Ovary (tissue), 9 donors: ENCODE results near the gene CACNG6. TPM values are rescaled to one million over a fixed set of nuclear protein-coding genes. Genes with fewer than 3 reads are reported as not detected.
"Not testable (repeated sequence)": the region's sequence is repeated elsewhere in the genome, so short reads cannot be mapped to it uniquely, and the experiment has no call there.

Experiments used
- DNase-seq, 5 donors: peaks; one replicate each; pipeline ENCODE4 v3.0.0-alpha.2; 2019 to 2020
- H3K27ac ChIP-seq, 2 donors: fragments of 200-600 bp; one replicate each; pipeline versions ENCODE4 v1.5.1 to v1.8.0; 2019 to 2022
- H3K27me3 ChIP-seq: fragments of 200-600 bp; one replicate; pipeline ENCODE4 v1.8.0; 2022
- H3K36me3 ChIP-seq: fragments of 200-600 bp; sonication (generic); one replicate; pipeline ENCODE4 v1.5.1; 2019
- H3K4me1 ChIP-seq: one replicate; pipeline ENCODE4 v1.8.1; 2013; ENCODE audit warnings: mild to moderate bottlenecking, moderate library complexity; ENCODE audit not compliant: insufficient read depth
- H3K4me3 ChIP-seq: fragments of 200-600 bp; sonication (generic); one replicate; pipeline ENCODE4 v1.5.1; 2017
- H3K9me3 ChIP-seq, 2 donors: fragments of 200-600 bp in 1 of 2; sonication (generic) in 1 of 2; one replicate each; pipeline versions ENCODE4 v1.5.1 to v1.8.1; 2013 to 2019; ENCODE audit warnings: mild to moderate bottlenecking in 1 of 2, moderate library complexity in 1 of 2
- EP300 ChIP-seq: sonication (generic); formaldehyde crosslinking; IDR thresholded peaks from one replicate; pipeline ENCODE4 v1.6.1; 2017; ENCODE audit warnings: antibody characterized with exemption
- POLR2A ChIP-seq: fragments of 450-650 bp; IDR thresholded peaks from one replicate; pipeline ENCODE4 v1.6.1; 2017; ENCODE audit warnings: antibody characterized with exemption, mild to moderate bottlenecking, moderate library complexity
- WGBS, 3 donors: extraction: QIAGEN DNeasy Blood & Tissue Kit in 1 of 3; methylation state at CpG; one replicate each; pipeline versions ENCODE4 v1.1.5 to v1.1.7; 2013 to 2017; 5-methylcytosine and 5-hydroxymethylcytosine counted together
- intact Hi-C, 4 donors: fragments of 100-400 bp; cut with DNase I; formaldehyde crosslinking; loops; one replicate each; pipeline versions ENCODE4 v1.11.0 to v1.15.1; 2022 to 2023
- polyA plus RNA-seq, 2 donors: library from polyadenylated mRNA; stranded (reverse); fragments of 200-250 nt in 1 of 2; fragments of 350-450 nt in 1 of 2; fragmentation: Illumina TruSeq in 1 of 2; extraction: RNeasy Lipid Tissue Mini Kit (QIAGEN cat#74804) in 1 of 2; gene quantifications; one replicate each; pipeline ENCODE4 v1.2.3, GENCODE V29; 2013 to 2014
- total RNA-seq, 7 donors: library from RNA; depleted of rRNA in 2 of 7; stranded (reverse); fragments of >200 nt in 2 of 7; fragmentation: NEBNext Ultra II Directional in 3 of 7; extraction: Animal tissue kit (Norgen Biotek cat#: 25700) in 3 of 7; gene quantifications; one replicate each; pipeline versions ENCODE4 v1.1.0 to v1.2.4, GENCODE V29; 2016 to 2023
- TF ChIP-seq, protein P1 (sequence below), 3 donors: fragments of 450-650 bp in 2 of 3; fragments of 200-600 bp in 1 of 3; IDR thresholded peaks; one replicate each; pipeline versions ENCODE4 v1.5.1 to v1.8.0; 2016 to 2022; ENCODE audit warnings: antibody characterized with exemption in 3 of 3, mild to moderate bottlenecking in 1 of 3
- donor health status: DM: no; HTN: no; CAD: no; lungs with moderate emphysema.
- donor health status: DM: no; HTN: no; CAD: no.
- donor health status: Bipolar disorder and iron deficiency.
- donor health status: DM: yes; HTN: yes; CAD: no.
- donor health status: DM: no; HTN: no; CAD: no.
- donor health status: DM: yes; HTN: yes; CAD: no.

CACNG6 gene
- total and polyA plus RNA-seq, 9 donors = 0.15 to 3.2 TPM; not detected in 7

DNA sequence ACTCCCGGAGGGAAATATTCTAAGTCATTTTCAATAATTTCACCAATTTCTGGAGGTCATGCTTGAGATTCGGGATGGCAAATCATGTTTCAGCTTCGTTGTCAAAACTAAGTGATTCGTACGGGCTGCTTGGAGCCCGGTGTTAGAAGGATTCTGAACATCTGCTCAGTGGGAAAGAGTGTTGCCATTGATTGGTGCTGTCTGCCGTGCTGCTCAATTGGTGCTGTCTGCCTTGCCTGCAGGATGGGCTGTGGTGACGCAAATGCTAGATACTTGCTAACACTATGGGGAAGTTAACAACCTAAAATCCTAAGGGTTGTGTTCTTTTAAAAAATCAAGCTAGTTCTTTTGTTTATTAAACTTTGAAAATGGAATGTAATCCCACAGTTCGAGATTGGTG lies 46.0 kb upstream of the CACNG6 start:
- TF ChIP-seq, protein P1, sequence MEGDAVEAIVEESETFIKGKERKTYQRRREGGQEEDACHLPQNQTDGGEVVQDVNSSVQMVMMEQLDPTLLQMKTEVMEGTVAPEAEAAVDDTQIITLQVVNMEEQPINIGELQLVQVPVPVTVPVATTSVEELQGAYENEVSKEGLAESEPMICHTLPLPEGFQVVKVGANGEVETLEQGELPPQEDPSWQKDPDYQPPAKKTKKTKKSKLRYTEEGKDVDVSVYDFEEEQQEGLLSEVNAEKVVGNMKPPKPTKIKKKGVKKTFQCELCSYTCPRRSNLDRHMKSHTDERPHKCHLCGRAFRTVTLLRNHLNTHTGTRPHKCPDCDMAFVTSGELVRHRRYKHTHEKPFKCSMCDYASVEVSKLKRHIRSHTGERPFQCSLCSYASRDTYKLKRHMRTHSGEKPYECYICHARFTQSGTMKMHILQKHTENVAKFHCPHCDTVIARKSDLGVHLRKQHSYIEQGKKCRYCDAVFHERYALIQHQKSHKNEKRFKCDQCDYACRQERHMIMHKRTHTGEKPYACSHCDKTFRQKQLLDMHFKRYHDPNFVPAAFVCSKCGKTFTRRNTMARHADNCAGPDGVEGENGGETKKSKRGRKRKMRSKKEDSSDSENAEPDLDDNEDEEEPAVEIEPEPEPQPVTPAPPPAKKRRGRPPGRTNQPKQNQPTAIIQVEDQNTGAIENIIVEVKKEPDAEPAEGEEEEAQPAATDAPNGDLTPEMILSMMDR (IDR thresholded peaks at IDR 0.05) = no peak
- TF ChIP-seq POLR2A (no peak), EP300 (no peak)
- Histone ChIP-seq H3K27me3 (no peaks in the 10 kb centered on the region), H3K36me3 (no peaks in the 10 kb centered on the region), H3K4me3 (no peak overlapping the region), H3K27ac (no peak overlapping the region), H3K4me1 (no peaks in the 10 kb centered on the region), H3K9me3 (peaks cover 0 to 8% of the 10 kb centered on the region in 2 donors)
- intact Hi-C loops = no loop called here
- DNase-seq = no peak
- 25 to 33% (median 26%) methylated on average over 9 of the region's 9 CpGs for WGBS, 3 donors

DNA sequence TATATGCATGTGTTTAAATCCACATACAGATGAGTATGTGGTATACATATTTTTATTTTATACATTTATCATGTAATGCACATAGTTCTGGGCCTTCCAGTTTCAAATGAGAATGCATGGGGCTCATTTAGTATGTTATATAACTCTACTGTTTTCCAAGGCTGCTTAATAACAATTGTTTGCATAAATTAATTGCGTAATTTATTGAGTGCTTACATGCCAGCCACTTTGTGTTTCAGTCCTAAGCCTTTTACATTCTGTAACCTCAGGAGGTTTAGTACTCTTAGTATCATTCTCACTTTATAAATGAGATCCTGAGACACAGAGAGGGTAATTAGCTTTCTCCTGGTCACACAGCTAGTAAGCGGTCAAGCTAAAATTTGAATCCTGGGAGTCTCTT lies 45.4 kb upstream of the CACNG6 start:
- H3K36me3 ChIP-seq = no peaks in the 10 kb centered on the region
- no peak overlapping the region for H3K27ac ChIP-seq
- DNase-seq = no peak
- H3K27me3 ChIP-seq = no peaks in the 10 kb centered on the region
- WGBS, 3 donors = 92 to 98% (median 96%) methylated on average over 2 of the region's 2 CpGs
- H3K4me1 ChIP-seq = no peaks in the 10 kb centered on the region
- no peak for TF ChIP-seq EP300
- TF ChIP-seq POLR2A = no peak
- TF ChIP-seq, protein P1 (IDR thresholded peaks at IDR 0.05) = no peak
- intact Hi-C loops = no loop called here
- peaks cover 0 to 8% of the 10 kb centered on the region in 2 donors for H3K9me3 ChIP-seq
- H3K4me3 ChIP-seq = no peak overlapping the region

GRCh38 chr19:53947624-53948023 lies 43.8 kb upstream of the CACNG6 start:
- Histone ChIP-seq H3K4me1 (no peaks in the 10 kb centered on the region), H3K9me3 (peaks cover 0 to 1% of the 10 kb centered on the region in 2 donors), H3K36me3 (no peaks in the 10 kb centered on the region), H3K27me3 (no peaks in the 10 kb centered on the region), H3K4me3 (no peak overlapping the region), H3K27ac (no peak overlapping the region)
- WGBS, 3 donors = 55 to 65% (median 60%) methylated on average over 5 of the region's 5 CpGs
- no peak for DNase-seq
- intact Hi-C loops = no loop called here
- no peak for TF ChIP-seq EP300
- TF ChIP-seq POLR2A = no peak
- TF ChIP-seq, protein P1 (IDR thresholded peaks at IDR 0.05) = no peak

DNA sequence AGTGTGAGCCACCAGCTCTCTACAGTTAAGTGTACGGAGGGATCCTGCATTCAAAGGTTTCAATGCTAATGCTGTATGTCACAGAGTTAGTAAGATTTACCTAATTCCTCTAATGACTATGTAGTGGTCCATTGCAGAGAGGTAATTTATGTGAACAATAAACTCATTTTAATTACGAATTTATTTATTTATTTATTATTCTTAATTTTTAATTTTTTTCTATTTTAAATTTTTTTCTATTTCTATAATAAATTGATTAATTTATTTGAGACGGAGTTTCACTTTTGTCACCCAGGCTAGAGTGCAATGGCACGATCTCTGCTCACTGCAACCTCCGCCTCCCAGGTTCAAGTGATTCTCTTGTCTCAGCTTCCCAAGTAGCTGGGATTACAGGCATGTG lies 42.8 kb upstream of the CACNG6 start:
- H3K4me3 ChIP-seq, H3K36me3 ChIP-seq, H3K4me1 ChIP-seq, DNase-seq, intact Hi-C loops, H3K27me3 ChIP-seq, H3K27ac ChIP-seq, H3K9me3 ChIP-seq: not testable (repeated sequence)
- WGBS, 3 donors = 72 to 87% (median 85%) methylated on average over 5 of the region's 5 CpGs

- TF ChIP-seq EP300 (no peak), POLR2A (no peak)
- TF ChIP-seq, protein P1 (IDR thresholded peaks at IDR 0.05) = no peak
- no peaks in the 10 kb centered on the region for H3K9me3 ChIP-seq
- H3K4me3 ChIP-seq = no peak overlapping the region
- no peaks in the 10 kb centered on the region for H3K36me3 ChIP-seq
- H3K4me1 ChIP-seq = no peaks in the 10 kb centered on the region
- 54 to 65% (median 56%) methylated on average over 11 of the region's 11 CpGs for WGBS, 3 donors
- no peak for DNase-seq
- H3K27me3 ChIP-seq = no peaks in the 10 kb centered on the region
- intact Hi-C loops = no loop called here
- H3K27ac ChIP-seq = no peak overlapping the region
Observed at GRCh38 chr19:53951436-53951835, 40.0 kb upstream of the CACNG6 start.
